H1 (cell line): ENCODE results near the gene CCDC81. TPM values are rescaled to one million over a fixed set of nuclear protein-coding genes. Genes with fewer than 3 reads are reported as not detected.

Source experiments
- CHD7 ChIP-seq: fragments of 300-600 bp; sonication (generic); IDR thresholded peaks from 2 replicates; pipeline ENCODE4 v1.7.1; 2012; ENCODE audit warnings: low read length, moderate library complexity, mild to moderate bottlenecking, inconsistent platforms; ENCODE audit not compliant: insufficient replicate concordance
- CREB1 ChIP-seq: IDR thresholded peaks from 2 replicates; pipeline ENCODE4 v1.6.1; 2012; ENCODE audit warnings: inconsistent platforms
- CTCF ChIP-seq, 3 experiments: IDR thresholded peaks; 1 replicate in 2 of 3; 2 replicates in 1 of 3; pipeline versions ENCODE4 v1.5.1 to v1.6.1; 2011; ENCODE audit warnings: low read length in 3 of 3, mild to moderate bottlenecking in 3 of 3, inconsistent platforms in 2 of 3, low read depth in 1 of 3, moderate library complexity in 1 of 3; ENCODE audit not compliant: insufficient read depth in 1 of 3; ENCODE audit errors: control extremely low read depth in 1 of 3
- EGR1 ChIP-seq: IDR thresholded peaks from 2 replicates; pipeline ENCODE4 v1.6.1; 2011; ENCODE audit warnings: low read depth, low read length, borderline replicate concordance
- RBBP5 ChIP-seq: IDR thresholded peaks from 2 replicates; pipeline ENCODE4 v1.7.1; 2012; ENCODE audit warnings: low read depth, mild to moderate bottlenecking, inconsistent platforms, low read length, moderate library complexity, borderline replicate concordance
- RNF2 ChIP-seq: fragments of 200-900, 300-1000 bp; sonication (generic); IDR thresholded peaks from 2 replicates; pipeline ENCODE4 v1.7.1; 2016; ENCODE audit warnings: borderline replicate concordance, low read depth, mild to moderate bottlenecking, antibody characterized with exemption, low read length; ENCODE audit not compliant: poor library complexity, severe bottlenecking; ENCODE audit errors: missing control alignments
- TCF12 ChIP-seq: IDR thresholded peaks from 2 replicates; pipeline ENCODE4 v1.6.1; 2011; ENCODE audit warnings: low read depth, mild to moderate bottlenecking, low read length
- polyA plus RNA-seq, 7 experiments: library from polyadenylated mRNA; depleted of rRNA in 3 of 7; stranded (reverse) in 5 of 7; unstranded in 2 of 7; fragments of >200 nt in 5 of 7; fragments of 200-250 nt in 2 of 7; gene quantifications; 1 replicate in 5 of 7; 2 replicates in 1 of 7; 4 replicates in 1 of 7; pipeline versions ENCODE4 v1.2.1 to v1.2.3, GENCODE V29; 2011 to 2013; ENCODE audit warnings: missing spikeins in 2 of 7, mixed read lengths in 2 of 7
- total RNA-seq: library from RNA; stranded (reverse); fragmentation: NEBNext Ultra II Directional; extraction: Animal tissue kit (Norgen Biotek cat#: 25700); gene quantifications from 2 replicates; pipeline ENCODE4 v1.2.1, GENCODE V29; 2021

CCDC81 gene
- total and polyA plus RNA-seq, 2 of the 8 experiments (the other 6 are each of a cell fraction or from before 2014, with no cell fraction given) = 0.30 to 0.58 TPM

- no peak for TF ChIP-seq RNF2
- TF ChIP-seq EGR1 = no peak
- no peak for TF ChIP-seq CREB1
- no peak for TF ChIP-seq RBBP5
- no peak for TF ChIP-seq CHD7
- TF ChIP-seq TCF12 = no peak
- TF ChIP-seq CTCF (IDR thresholded peaks at IDR 0.05; ENCODE audit: control extremely low read depth in 1 of 3, insufficient read depth in 1 of 3, low read depth in 1 of 3, low read length in 3 of 3) = no peak
These were observed 28.8 kb downstream of the CCDC81 start (continued) for GRCh38 chr11:86403458-86403857.
